Measurements from ENCODE around the gene DDAH1.

DNA sequence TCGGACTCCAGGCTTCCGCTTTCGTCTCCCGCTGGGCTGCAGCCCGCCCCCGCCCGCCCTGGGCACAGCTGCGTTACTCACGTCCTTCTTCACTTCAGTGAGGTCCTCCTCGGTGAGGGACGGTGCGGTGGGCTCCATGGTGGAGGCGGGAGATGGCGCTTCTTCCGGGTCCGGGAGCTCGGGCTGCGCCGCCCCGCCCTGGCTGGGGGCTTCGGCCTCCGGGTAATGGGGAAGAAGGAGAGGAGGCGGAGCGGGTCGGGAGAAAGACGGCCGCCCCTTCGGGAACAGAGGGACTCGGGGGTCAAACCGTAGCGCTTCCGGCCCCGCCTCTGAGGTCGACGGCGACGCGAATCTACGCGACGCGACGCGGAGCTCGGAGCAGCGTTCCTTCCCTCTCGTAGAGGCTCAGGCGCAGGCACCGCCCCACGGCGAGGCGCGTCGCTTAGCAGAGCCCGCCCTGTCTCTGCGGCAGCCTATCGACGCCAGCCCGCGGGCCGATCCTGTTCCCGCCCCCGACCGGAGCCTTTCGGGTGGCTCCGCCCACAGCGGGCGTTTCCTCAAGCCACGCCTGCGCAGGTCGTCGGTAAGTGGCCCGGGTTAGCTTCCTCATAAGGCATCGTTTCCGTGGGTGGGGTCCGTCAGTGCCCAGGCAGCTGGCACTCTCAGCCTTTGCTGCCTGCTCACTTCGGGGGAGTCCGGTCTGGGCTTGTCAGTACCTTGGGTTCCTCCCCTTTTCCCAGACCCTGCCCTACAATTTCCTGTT, 188.6 kb downstream of the DDAH1 start, which contains the start of gene BCL10:
- no peak for TF ChIP-seq CTCF (IDR thresholded peaks at IDR 0.05; ENCODE audit: insufficient read depth, low read length, poor library complexity, severe bottlenecking)
- no peak for TF ChIP-seq EZH2phosphoT487 (conservative IDR thresholded peaks at IDR 0.05; ENCODE audit: low read length)

Measured in SU-DHL-6 (cell line).